ENCODE measurements around the gene DMD.

Gene DMD

GRCh38 chrX:31715675-31716074 lies 1495.7 kb downstream of the DMD start:
- TF ChIP-seq, protein P1, sequence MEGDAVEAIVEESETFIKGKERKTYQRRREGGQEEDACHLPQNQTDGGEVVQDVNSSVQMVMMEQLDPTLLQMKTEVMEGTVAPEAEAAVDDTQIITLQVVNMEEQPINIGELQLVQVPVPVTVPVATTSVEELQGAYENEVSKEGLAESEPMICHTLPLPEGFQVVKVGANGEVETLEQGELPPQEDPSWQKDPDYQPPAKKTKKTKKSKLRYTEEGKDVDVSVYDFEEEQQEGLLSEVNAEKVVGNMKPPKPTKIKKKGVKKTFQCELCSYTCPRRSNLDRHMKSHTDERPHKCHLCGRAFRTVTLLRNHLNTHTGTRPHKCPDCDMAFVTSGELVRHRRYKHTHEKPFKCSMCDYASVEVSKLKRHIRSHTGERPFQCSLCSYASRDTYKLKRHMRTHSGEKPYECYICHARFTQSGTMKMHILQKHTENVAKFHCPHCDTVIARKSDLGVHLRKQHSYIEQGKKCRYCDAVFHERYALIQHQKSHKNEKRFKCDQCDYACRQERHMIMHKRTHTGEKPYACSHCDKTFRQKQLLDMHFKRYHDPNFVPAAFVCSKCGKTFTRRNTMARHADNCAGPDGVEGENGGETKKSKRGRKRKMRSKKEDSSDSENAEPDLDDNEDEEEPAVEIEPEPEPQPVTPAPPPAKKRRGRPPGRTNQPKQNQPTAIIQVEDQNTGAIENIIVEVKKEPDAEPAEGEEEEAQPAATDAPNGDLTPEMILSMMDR (conservative IDR thresholded peaks at IDR 0.05; ENCODE audit: low read depth, low read length), result no peak
- no peak for DNase-seq (ENCODE audit: low read depth)
- H3K4me3 ChIP-seq (ENCODE audit: low read depth, low read length), result no peak overlapping the region

GRCh38 chrX:31714797-31715196 lies 1496.6 kb downstream of the DMD start:
- no peak overlapping the region for H3K4me3 ChIP-seq (ENCODE audit: low read depth, low read length)
- DNase-seq (ENCODE audit: low read depth), result no peak
- TF ChIP-seq, protein P1 (conservative IDR thresholded peaks at IDR 0.05; ENCODE audit: low read depth, low read length), result no peak

GRCh38 chrX:31713120-31713519 lies 1498.2 kb downstream of the DMD start:
- no peak overlapping the region for H3K4me3 ChIP-seq (ENCODE audit: low read depth, low read length)
- DNase-seq (ENCODE audit: low read depth), result no peak
- TF ChIP-seq, protein P1 (conservative IDR thresholded peaks at IDR 0.05; ENCODE audit: low read depth, low read length), result no peak

- TF ChIP-seq, protein P1 (conservative IDR thresholded peaks at IDR 0.05; ENCODE audit: low read depth, low read length), result no peak
- no peak for DNase-seq (ENCODE audit: low read depth)
These were observed 1500.2 kb downstream of the DMD start for GRCh38 chrX:31711166-31711565.

GRCh38 chrX:31708116-31708515 lies 1503.2 kb downstream of the DMD start:
- peak; percentile 13 for DNase-seq (ENCODE audit: low read depth)
- no peak overlapping the region for H3K4me3 ChIP-seq (ENCODE audit: low read depth, low read length)
- TF ChIP-seq, protein P1 (conservative IDR thresholded peaks at IDR 0.05; ENCODE audit: low read depth, low read length), result no peak

More at GRCh38 chrX:31711166-31711565, 1500.2 kb downstream of the DMD start:
- H3K4me3 ChIP-seq (ENCODE audit: low read depth, low read length), result no peak overlapping the region

- H3K4me3 ChIP-seq (ENCODE audit: low read depth, low read length), result no peak overlapping the region
- TF ChIP-seq, protein P1 (conservative IDR thresholded peaks at IDR 0.05; ENCODE audit: low read depth, low read length), result no peak
- DNase-seq (ENCODE audit: low read depth), result no peak
These were observed 1504.9 kb downstream of the DMD start for GRCh38 chrX:31706466-31706865.

- H3K4me3 ChIP-seq (ENCODE audit: low read depth, low read length), result no peak overlapping the region
- TF ChIP-seq, protein P1 (conservative IDR thresholded peaks at IDR 0.05; ENCODE audit: low read depth, low read length), result no peak
- DNase-seq (ENCODE audit: low read depth), result no peak
These were observed 1505.5 kb downstream of the DMD start for GRCh38 chrX:31705816-31706215.
